Measurements from ENCODE around the gene SLC38A3.
A peak's percentile ranks its signal among the peaks of the same experiment; 100 is the strongest.

The SLC38A3 gene

GRCh38 chr3:50192124-50192523 is 12.9 kb upstream of the SLC38A3 start:
- no peak for DNase-seq (ENCODE audit: low spot score)

GRCh38 chr3:50192689-50193141 is 12.4 kb upstream of the SLC38A3 start:
- peak; percentile 79 for DNase-seq (ENCODE audit: low spot score)

- DNase-seq (ENCODE audit: low spot score), result no peak
Observed at GRCh38 chr3:50193286-50193685, 11.8 kb upstream of the SLC38A3 start.

GRCh38 chr3:50193746-50194127 is 11.3 kb upstream of the SLC38A3 start:
- no peak for DNase-seq (ENCODE audit: low spot score)

- peak; percentile 81 for DNase-seq (ENCODE audit: low spot score)
Observed at GRCh38 chr3:50194128-50194902, 10.8 kb upstream of the SLC38A3 start.

- no peak for DNase-seq (ENCODE audit: low spot score)
Observed at GRCh38 chr3:50194903-50195500, 10.1 kb upstream of the SLC38A3 start.

GRCh38 chr3:50195501-50196252 is 9.4 kb upstream of the SLC38A3 start:
- DNase-seq (ENCODE audit: low spot score), result no peak

GRCh38 chr3:50196253-50196801 is 8.7 kb upstream of the SLC38A3 start:
- no peak for DNase-seq (ENCODE audit: low spot score)

GRCh38 chr3:50201573-50202315 is 3.3 kb upstream of the SLC38A3 start:
- no peak for DNase-seq (ENCODE audit: low spot score)

GRCh38 chr3:50202353-50203112 is 2.5 kb upstream of the SLC38A3 start:
- DNase-seq (ENCODE audit: low spot score), result no peak

GRCh38 chr3:50203113-50203808 is 1.8 kb upstream of the SLC38A3 start:
- DNase-seq (ENCODE audit: low spot score), result no peak

- DNase-seq (ENCODE audit: low spot score), result no peak
Observed at GRCh38 chr3:50203809-50204803, 965 bp upstream of the SLC38A3 start.

- no peak for DNase-seq (ENCODE audit: low spot score)
Observed at GRCh38 chr3:50205413-50206276, 574 bp downstream of the SLC38A3 start.

- DNase-seq (ENCODE audit: low spot score), result no peak
Observed at GRCh38 chr3:50207359-50208042, 2.4 kb downstream of the SLC38A3 start.

- no peak for DNase-seq (ENCODE audit: low spot score)
Observed at GRCh38 chr3:50208677-50209344, 3.7 kb downstream of the SLC38A3 start.

- no peak for DNase-seq (ENCODE audit: low spot score)
Observed at GRCh38 chr3:50210176-50210509, 5.1 kb downstream of the SLC38A3 start.
